GM23338 (cell line): Measurements from ENCODE around the gene ZNF536.

Experiments
- CTCF ChIP-seq, 2 experiments: fragments of 200-600 bp in 1 of 2; sonication (generic) in 1 of 2; conservative IDR thresholded peaks; 2 replicates each; pipeline versions ENCODE4 v1.5.1 to v1.6.1; 2016 to 2017; ENCODE audit warnings: antibody characterized with exemption in 2 of 2, low read depth in 2 of 2, mild to moderate bottlenecking in 2 of 2, moderate library complexity in 1 of 2
- EZH2 ChIP-seq: fragments of 200-600 bp; sonication (generic); IDR thresholded peaks from one replicate; pipeline ENCODE4 v1.8.0; 2017; ENCODE audit warnings: antibody characterized with exemption, mild to moderate bottlenecking, low read depth; ENCODE audit not compliant: unreplicated experiment
- JUNB ChIP-seq: IDR thresholded peaks from one replicate; pipeline ENCODE4 v1.6.1; 2016; ENCODE audit warnings: antibody characterized with exemption; ENCODE audit not compliant: unreplicated experiment
- POLR2AphosphoS5 ChIP-seq: IDR thresholded peaks from 2 replicates; pipeline ENCODE4 v1.6.1; 2016; ENCODE audit warnings: antibody characterized with exemption, low read depth
- REST ChIP-seq: IDR thresholded peaks from one replicate; pipeline ENCODE4 v1.6.1; 2018; ENCODE audit warnings: antibody characterized with exemption; ENCODE audit not compliant: unreplicated experiment

GRCh38 chr19:30391554-30392551, 19.7 kb downstream of the ZNF536 start:
- TF ChIP-seq CTCF (conservative IDR thresholded peaks at IDR 0.05; ENCODE audit: low read depth in 2 of 2) (no peak), EZH2 (no peak), REST (no peak), POLR2AphosphoS5 (no peak), JUNB (no peak)
